Measurements from ENCODE around the gene ENDOU. TPM values are rescaled to one million over a fixed set of nuclear protein-coding genes. Genes with fewer than 3 reads are reported as not detected.

ENDOU gene
- total RNA-seq, 1 experiment from 2014 or later, result not detected

DNA sequence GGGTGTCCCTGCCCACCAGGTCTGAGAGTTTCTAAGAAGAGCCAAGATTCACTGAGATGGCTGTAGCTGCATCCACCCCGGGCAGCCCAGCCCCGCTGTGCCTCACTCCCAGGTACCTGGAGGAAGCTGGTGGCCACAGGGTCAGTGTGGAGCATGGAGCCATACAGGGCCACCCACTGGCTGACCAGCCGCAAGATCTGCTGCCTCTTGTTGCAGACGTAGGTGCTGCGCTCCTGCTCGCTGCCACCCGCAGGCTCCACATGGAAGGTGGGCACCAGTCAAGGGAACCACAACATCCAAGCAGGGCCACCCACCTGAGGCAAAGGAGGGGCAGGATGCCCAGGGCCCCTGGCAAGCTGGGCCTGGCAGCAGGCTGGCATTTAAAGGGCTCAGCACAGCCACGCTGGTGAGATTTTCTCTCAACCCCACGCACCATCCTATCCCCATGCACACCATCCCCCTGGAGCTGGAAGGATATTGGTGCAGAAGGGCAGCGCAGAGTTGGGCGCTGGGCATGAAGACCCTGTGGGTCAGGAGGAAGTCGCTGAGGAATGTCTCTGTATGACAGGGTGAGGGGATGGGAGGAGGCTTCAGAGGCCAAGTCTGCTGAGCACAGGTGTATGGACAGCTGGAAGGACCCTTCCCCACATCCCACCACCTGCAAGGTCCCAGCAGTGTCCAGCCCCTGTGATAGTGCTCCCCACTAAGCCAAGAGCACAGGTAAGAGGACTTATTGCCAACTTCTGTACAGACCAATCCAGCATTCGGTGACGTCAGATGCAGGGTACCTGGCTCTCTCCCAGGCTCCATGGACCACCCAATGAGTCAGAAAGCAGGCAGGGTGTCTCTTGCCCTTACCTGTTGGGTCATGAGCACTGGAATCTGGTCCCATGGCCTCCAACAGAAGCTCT, 22.6 kb upstream of the ENDOU start:
- no peak overlapping the region for H2AFZ ChIP-seq (ENCODE audit: low read length)
- no peaks in the 10 kb centered on the region for H3K9me2 ChIP-seq (replicated peaks; ENCODE audit: low read length)
- TF ChIP-seq EZH2 (IDR thresholded peaks at IDR 0.05; ENCODE audit: low read length, unreplicated experiment), result no peak
- TF ChIP-seq EZH2phosphoT487 (IDR thresholded peaks at IDR 0.05; ENCODE audit: borderline replicate concordance, low read length), result no peak
- TF ChIP-seq, protein P1, sequence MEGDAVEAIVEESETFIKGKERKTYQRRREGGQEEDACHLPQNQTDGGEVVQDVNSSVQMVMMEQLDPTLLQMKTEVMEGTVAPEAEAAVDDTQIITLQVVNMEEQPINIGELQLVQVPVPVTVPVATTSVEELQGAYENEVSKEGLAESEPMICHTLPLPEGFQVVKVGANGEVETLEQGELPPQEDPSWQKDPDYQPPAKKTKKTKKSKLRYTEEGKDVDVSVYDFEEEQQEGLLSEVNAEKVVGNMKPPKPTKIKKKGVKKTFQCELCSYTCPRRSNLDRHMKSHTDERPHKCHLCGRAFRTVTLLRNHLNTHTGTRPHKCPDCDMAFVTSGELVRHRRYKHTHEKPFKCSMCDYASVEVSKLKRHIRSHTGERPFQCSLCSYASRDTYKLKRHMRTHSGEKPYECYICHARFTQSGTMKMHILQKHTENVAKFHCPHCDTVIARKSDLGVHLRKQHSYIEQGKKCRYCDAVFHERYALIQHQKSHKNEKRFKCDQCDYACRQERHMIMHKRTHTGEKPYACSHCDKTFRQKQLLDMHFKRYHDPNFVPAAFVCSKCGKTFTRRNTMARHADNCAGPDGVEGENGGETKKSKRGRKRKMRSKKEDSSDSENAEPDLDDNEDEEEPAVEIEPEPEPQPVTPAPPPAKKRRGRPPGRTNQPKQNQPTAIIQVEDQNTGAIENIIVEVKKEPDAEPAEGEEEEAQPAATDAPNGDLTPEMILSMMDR (conservative IDR thresholded peaks at IDR 0.05; ENCODE audit: low read depth, low read length), result no peak
- no TSS peak for BruUV-seq (replicated peaks)
- no peak overlapping the region for H3K4me3 ChIP-seq (ENCODE audit: low read length)
- ATAC-seq, result no peak
- no peak overlapping the region for H3K4me2 ChIP-seq (ENCODE audit: low read length)
- no peak for DNase-seq
- CTCF ChIA-PET, result no interaction called here
- H3K36me3 ChIP-seq (ENCODE audit: low read depth, low read length), result no peaks in the 10 kb centered on the region
- intact Hi-C loops (cut with micrococcal nuclease), result no loop called here
- H3K4me1 ChIP-seq (ENCODE audit: insufficient read depth, low read length), result peaks cover 14% of the 10 kb centered on the region
- no peaks in the 10 kb centered on the region for H3K79me2 ChIP-seq (ENCODE audit: low read length)
- POLR2A ChIA-PET (ENCODE audit: unreplicated experiment), result no interaction called here
- peaks cover 2% of the 10 kb centered on the region for H3F3A ChIP-seq (ENCODE audit: low read length, unreplicated experiment)
- no peaks in the 10 kb centered on the region for H4K20me1 ChIP-seq (ENCODE audit: low read length)
- H3K27ac ChIP-seq (ENCODE audit: low read length), result no peak overlapping the region
- H3K9me3 ChIP-seq (ENCODE audit: low read length), result no peaks in the 10 kb centered on the region
- H3K9ac ChIP-seq (ENCODE audit: low read length), result no peak overlapping the region
- H3K27me3 ChIP-seq (ENCODE audit: low read length), result no peaks in the 10 kb centered on the region

DNA sequence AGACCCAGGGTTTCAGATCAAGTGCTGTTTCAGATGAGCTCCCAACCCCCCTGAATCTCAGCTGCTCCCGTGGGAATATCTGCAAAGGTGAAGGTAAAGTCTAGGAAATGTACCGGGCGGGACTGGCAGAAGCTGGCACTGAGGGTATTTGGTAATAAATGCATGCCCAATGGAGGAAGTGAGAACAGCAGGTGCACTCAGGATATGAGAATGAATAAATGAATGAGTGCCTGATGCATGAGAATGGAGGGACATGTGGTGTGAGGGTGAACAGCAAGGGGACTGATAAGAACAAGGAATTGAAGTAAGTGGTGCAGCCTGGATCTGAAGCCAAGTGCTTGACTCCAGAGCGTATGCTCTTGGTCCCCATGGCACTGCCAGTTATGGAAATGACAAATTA, 21.8 kb upstream of the ENDOU start:
- Histone ChIP-seq H3F3A (ENCODE audit: low read length, unreplicated experiment) (no peaks in the 10 kb centered on the region), H3K9ac (ENCODE audit: low read length) (no peak overlapping the region), H3K36me3 (ENCODE audit: low read depth, low read length) (no peaks in the 10 kb centered on the region), H3K9me2 (replicated peaks; ENCODE audit: low read length) (no peaks in the 10 kb centered on the region), H3K4me2 (ENCODE audit: low read length) (no peak overlapping the region), H4K20me1 (ENCODE audit: low read length) (no peaks in the 10 kb centered on the region), H3K4me1 (ENCODE audit: insufficient read depth, low read length) (peaks cover 11% of the 10 kb centered on the region), H2AFZ (ENCODE audit: low read length) (no peak overlapping the region), H3K9me3 (ENCODE audit: low read length) (no peaks in the 10 kb centered on the region), H3K4me3 (ENCODE audit: low read length) (no peak overlapping the region), H3K27ac (ENCODE audit: low read length) (no peak overlapping the region), H3K79me2 (ENCODE audit: low read length) (no peaks in the 10 kb centered on the region), H3K27me3 (ENCODE audit: low read length) (no peaks in the 10 kb centered on the region)
- no peak for ATAC-seq
- POLR2A ChIA-PET (ENCODE audit: unreplicated experiment), result no interaction called here
- CTCF ChIA-PET, result no interaction called here
- intact Hi-C loops (cut with micrococcal nuclease), result no loop called here
- no TSS peak for BruUV-seq (replicated peaks)
- TF ChIP-seq, protein P1 (conservative IDR thresholded peaks at IDR 0.05; ENCODE audit: low read depth, low read length), result no peak
- no peak for TF ChIP-seq EZH2 (IDR thresholded peaks at IDR 0.05; ENCODE audit: low read length, unreplicated experiment)
- no peak for TF ChIP-seq EZH2phosphoT487 (IDR thresholded peaks at IDR 0.05; ENCODE audit: borderline replicate concordance, low read length)
- DNase-seq, result no peak

- no peak overlapping the region for H3K9ac ChIP-seq (ENCODE audit: low read length)
- no peak overlapping the region for H3K27ac ChIP-seq (ENCODE audit: low read length)
- no peaks in the 10 kb centered on the region for H3K27me3 ChIP-seq (ENCODE audit: low read length)
- BruUV-seq (replicated peaks), result no TSS peak
- no peak overlapping the region for H2AFZ ChIP-seq (ENCODE audit: low read length)
- ChIA-PET CTCF (no interaction called here), POLR2A (ENCODE audit: unreplicated experiment) (no interaction called here)
- intact Hi-C loops (cut with micrococcal nuclease), result no loop called here
- H4K20me1 ChIP-seq (ENCODE audit: low read length), result no peaks in the 10 kb centered on the region
- no peaks in the 10 kb centered on the region for H3F3A ChIP-seq (ENCODE audit: low read length, unreplicated experiment)
- H3K4me3 ChIP-seq (ENCODE audit: low read length), result no peak overlapping the region
- DNase-seq (no peak), ATAC-seq (no peak)
- no peaks in the 10 kb centered on the region for H3K9me2 ChIP-seq (replicated peaks; ENCODE audit: low read length)
- H3K36me3 ChIP-seq (ENCODE audit: low read depth, low read length), result no peaks in the 10 kb centered on the region
- H3K4me2 ChIP-seq (ENCODE audit: low read length), result no peak overlapping the region
- TF ChIP-seq EZH2 (IDR thresholded peaks at IDR 0.05; ENCODE audit: low read length, unreplicated experiment), result no peak
- TF ChIP-seq EZH2phosphoT487 (IDR thresholded peaks at IDR 0.05; ENCODE audit: borderline replicate concordance, low read length), result no peak
- TF ChIP-seq, protein P1 (conservative IDR thresholded peaks at IDR 0.05; ENCODE audit: low read depth, low read length), result no peak
- H3K9me3 ChIP-seq (ENCODE audit: low read length), result no peaks in the 10 kb centered on the region
- H3K4me1 ChIP-seq (ENCODE audit: insufficient read depth, low read length), result peaks cover 7% of the 10 kb centered on the region
- no peaks in the 10 kb centered on the region for H3K79me2 ChIP-seq (ENCODE audit: low read length)
Measured at GRCh38 chr12:47746523-47746922, 21.2 kb upstream of the ENDOU start.

Measured in PC-3 (cell line).